GM18909 (cell line): ENCODE measurements around the gene MTUS2.

Source experiments
- ATAC-seq: cut with Tn5 transposase; IDR thresholded peaks from one replicate; pipeline ENCODE4 v1.9.1; 2021; ENCODE audit warnings: mild to moderate bottlenecking; ENCODE audit not compliant: unreplicated experiment, poor library complexity

MTUS2 gene

DNA sequence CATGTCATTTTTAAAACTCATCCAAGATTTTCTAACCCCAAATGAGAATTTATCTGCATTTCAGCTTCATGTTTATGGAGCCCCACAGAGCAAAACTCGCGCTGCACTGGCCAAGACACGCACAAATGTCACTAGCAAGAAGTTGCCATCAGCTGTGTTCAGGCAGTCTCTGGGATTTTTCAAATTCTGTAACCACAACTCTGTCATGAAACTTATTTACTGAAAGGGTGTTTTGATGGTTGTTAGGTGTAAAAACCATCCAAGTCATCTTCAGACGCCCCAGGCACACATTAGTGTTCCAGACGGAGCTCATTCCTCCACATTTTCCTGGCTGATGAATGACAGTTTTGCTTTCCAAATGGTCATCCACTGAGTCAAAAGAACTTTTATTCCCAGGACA, 712.0 kb downstream of the MTUS2 start:
- no peak for ATAC-seq

DNA sequence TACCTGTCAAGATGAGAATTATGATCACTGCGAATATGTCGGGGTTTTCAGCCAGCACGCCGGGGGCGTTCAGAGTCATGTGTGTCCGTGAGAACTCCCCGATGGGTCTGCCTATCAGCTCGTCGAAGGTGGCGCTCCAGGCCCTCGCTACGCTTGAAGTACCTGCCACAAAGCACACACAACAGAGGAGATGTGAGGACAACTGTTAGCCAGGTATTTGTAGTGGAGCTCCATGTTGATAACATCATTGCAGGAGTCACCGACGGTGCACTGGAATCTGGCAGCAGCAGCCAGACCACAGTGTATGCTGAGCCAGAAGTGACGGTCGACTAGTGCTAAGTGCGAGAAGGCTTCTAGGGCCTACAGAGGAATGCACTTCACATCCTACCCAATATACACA, 712.7 kb downstream of the MTUS2 start:
- no peak for ATAC-seq

DNA sequence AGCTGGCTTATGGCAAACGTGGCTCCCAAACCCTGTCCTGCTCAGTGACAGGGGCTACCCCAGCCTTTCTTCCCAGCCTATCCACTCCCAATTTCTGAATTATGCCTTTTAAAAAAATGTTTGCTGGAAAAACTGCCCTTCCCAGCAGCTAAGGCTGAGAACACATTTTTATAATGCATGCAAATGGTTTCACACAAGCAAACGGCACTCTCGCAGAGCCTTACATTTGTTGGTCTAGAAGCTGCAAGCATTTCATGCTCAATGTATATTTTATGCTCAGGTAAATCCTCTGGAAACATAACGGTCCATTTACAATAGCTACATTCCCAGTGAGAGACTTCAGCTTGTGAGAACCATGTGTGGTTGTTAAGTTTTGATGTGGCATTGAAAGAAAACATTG, 713.9 kb downstream of the MTUS2 start:
- no peak for ATAC-seq

DNA sequence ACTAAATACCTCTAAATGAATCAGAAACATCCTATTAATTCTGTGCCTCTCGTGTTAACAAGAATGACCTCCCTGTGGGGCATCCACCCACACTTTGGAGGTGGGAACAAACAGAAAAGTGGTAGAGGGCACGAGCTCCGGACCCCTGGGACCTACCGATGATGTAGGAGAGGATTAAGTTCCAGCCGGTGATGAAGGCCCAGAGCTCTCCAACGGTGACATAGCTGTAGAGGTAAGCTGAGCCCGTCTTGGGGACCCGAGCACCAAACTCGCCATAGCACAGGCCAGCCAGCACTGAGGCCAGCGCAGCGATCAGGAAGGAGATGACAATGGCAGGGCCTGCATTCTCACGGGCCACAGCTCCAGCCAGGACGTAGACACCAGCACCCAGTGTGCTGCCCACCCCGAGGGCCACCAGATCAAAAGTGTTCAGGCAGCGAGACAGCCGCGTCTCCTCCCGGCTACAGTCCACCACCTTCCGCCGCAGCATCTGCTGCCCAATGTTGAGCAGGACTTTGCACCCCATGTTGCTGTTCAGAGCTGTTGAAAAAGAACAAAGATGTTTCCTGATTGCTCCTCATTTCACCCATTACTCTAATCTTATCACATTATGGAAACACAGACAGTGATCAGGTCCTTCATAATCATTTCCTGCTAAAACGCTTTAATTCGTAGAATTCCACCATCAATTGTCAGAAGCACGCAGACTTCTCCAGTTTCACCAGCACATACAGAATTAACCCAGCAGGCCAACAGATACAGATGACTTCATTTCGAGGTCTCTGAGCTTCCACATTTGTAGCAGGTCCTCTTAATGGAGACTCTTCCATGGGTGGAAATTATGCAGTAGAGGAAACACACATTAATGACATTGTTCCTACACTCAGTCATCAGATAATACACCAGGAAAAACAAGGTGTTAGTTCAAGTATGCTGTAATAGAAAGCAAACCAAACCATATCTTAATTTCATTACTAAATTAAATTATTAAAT, 715.8 kb downstream of the MTUS2 start:
- ATAC-seq, result no peak

DNA sequence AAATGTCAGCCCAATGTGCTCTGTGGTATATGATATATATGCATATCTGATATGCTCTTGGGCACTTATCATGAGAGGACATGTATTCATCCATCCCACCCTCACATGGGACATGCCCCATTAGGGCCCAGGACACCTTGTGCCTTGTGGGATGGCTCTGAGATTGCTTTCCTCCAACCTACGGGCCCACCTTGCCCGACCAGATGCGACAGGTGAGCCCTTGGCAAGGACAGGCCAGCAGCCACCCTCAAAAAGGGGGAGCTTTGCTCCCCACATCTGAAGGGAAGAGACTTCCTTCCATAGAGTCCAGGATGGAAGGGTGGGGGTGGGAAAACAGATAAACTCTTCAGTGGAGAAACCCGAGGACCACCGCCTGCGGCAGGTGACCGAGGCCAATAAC, 716.7 kb downstream of the MTUS2 start:
- no peak for ATAC-seq

DNA sequence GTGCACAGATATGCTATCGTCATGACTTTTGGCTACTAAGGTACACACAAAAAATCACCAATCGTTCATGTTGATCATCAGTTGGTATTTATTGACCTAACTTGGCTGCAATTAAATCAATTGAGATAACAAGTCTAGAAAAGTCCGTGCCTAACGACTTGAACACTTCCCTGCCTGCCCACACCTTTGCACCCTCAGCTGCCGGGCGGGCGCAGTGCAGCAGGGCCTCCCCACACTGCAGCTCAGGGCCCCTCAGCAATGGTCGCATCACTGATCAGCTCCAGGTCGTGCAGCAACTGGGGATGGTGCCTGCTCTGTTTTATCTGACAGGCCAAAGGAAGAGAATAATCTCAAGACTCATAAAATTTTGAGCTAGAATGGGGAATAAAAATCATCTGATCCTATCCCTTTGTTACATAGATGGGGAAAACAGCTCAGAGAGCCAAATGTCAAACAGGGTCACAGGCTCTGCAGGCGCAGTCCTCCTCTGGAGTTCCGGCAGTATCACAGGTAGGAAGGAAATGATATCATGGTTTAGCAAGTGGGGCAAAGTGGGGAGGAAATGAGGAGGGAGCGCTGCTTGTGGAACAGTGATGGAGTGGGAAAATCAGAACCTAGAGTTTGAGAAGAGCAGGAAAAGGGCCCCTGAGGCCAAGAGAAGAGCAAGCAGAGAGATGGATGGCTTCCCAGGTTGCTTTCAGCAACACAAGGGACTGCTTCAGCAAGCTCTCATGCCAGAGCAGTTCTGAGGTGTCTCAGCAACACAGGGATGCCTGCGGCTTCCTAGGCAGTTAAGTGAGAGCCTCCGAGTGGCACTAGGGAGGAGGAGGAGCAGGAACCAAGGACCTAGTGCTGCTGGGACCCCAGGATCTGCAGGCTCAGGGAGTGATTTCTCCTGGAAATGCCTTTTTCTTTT, 717.9 kb downstream of the MTUS2 start:
- no peak for ATAC-seq

DNA sequence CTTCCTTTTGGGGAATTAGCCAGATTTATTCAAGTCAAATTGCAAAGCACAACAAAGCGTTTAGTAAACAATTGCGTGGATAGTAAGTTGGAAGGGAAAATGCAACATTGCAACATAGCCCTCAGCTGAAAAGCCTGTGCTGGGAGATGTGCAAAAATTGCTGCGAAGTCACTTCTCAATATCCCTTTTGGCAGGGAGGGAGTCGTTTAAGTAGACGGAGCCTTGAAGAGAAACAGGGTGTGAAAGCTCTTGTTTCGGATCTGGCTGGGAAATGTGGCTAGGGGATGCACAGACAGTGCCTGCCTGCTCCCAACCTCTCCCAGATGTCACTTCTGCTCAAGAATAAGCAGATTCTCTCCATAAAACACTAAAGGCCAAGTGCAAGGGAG, 718.5 kb downstream of the MTUS2 start:
- ATAC-seq, result no peak

- ATAC-seq, result no peak
These were observed 719.7 kb downstream of the MTUS2 start for GRCh38 chr13:29539856-29540255.

- ATAC-seq, result no peak
These were observed 720.2 kb downstream of the MTUS2 start for GRCh38 chr13:29540334-29540733.

DNA sequence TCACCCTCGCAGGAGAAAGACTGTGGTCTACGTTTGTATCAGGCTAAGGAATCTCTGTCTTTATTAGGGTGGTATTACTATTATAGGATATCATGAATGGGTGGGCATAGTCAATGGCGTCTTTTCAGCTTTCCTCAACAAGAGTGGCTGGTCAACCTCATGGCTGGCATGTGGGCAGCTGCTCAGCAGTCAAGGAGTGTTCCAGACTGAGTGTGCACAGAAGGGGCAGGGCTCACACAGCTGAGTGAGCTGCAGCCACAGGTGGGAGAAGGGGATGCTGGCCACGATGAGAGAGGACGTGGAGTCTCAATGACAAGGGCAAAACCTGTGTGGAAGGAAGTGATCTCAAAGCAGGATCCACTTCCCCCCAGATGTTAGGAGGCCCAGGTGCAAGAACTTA, 720.7 kb downstream of the MTUS2 start:
- ATAC-seq, result no peak

- no peak for ATAC-seq
These were observed 721.3 kb downstream of the MTUS2 start for GRCh38 chr13:29541400-29541799.

DNA sequence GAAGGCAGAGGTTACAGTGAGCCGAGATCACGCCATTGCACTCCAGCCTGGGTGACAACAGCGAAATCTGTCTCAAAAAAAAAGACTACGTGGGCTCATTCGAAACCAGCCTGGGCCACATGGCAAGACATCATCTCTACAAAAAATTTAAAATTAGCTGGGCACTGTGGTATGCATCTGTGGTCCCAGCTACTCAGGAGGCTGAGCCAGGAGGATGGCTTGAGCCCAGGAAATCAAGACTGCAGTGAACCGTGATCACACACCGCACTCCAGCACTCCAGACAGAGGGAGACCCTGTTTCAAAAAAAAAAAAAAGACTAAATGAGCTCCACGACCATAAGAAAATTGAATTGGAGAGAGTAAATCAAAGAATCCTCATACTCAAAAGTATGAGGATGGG, 722.2 kb downstream of the MTUS2 start:
- no peak for ATAC-seq

DNA sequence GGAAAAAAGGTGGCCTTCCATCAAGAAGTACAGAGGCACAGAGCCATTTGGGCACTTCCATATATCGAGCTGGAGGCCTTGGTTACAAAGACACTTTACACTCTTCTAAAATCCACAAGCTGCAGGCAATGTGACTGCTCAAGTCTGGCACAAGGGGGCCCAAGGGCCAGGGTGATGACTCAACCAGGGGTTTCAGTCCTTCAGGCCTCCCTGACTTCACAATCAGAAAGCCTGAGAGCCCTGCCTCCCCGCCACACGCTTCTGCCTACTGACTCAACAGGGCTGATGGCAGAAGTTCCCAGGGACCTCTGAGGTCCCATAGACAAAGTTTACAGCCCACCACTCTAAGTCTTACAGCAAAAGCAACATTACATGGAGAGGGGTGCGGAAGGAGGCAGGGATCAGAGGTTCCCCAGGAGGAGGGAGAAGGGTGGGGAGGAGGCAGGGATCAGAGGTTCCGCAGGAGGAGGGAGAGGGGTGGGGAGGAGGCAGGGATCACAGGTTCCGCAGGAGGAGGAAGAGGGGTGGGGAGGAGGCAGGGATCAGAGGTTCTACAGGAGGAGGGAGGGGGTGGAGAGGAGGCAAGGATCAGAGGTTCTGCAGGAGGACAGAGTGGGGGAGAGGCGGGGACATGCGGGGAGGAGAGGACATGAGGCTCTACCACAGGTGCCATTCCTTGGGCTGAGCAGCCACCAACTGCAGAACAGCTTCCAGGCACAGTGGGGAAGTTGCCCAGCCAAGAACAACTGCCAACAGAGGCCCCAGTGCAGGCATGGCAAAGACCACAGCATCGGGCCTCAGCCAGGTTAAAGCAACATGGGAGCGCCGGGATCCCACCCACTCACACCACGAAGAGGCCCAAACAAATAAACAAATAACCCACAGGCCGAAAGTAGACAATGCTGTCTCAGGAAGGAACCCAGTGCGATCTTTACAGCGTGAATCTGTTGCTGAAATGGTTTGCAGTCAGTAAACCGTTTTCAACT, 723.4 kb downstream of the MTUS2 start:
- ATAC-seq, result peak; percentile 98

GRCh38 chr13:29545988-29546387, 725.8 kb downstream of the MTUS2 start:
- no peak for ATAC-seq

DNA sequence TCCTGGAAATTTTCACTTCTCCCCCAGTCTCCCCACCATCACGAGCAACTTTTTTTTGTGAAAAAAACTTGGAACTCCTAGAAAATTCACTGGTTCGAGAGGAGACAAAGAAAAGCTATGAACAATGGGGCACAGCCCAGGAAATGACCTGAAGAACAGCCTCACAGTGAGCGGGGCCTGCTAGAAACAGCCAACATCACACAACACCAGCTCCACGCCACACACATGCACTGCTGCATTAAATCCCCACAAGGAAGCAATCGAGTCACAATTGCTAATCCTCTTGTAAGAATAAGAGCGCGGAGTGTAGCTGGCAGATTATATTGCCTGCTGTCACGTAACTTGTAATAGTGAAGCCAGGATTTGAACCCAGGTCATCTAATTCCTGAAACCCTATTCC, 726.5 kb downstream of the MTUS2 start:
- ATAC-seq, result no peak

DNA sequence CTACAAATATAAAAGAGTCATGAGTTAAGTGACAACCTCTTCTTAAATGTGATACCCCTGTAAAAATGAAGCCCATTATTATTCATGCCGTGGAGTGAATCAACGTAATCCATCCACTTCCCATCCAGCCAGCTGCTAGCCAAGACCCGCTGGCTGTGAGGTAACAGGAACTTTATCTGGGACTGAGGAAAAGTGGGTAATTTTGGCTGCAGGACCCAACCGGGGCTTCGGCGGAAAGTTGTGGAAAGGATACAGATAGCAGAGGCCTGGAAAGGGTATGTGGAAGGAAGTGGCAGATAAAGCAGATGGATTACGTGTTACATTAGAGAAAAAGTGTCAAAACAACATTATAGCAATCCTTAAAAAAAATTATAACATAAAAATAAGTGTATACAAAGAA, 727.0 kb downstream of the MTUS2 start:
- ATAC-seq, result no peak

DNA sequence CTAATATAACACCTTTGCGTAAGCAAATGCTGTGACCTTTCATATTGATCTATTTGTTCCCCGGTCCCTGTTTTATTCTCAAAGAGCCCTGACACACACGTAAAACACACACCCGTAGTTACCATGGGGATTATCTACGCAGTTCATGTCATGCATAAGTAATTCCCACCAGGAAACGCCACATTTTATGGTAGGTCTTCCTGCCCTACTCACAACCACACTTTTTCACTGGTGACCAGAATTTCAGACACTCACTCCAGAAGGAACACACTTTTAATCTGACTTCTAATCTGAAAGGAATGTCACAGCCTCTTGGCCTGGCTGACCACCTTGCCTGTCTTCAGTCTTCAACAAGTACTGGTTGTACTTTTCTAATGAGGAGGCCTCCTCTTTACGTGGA, 728.6 kb downstream of the MTUS2 start:
- no peak for ATAC-seq

DNA sequence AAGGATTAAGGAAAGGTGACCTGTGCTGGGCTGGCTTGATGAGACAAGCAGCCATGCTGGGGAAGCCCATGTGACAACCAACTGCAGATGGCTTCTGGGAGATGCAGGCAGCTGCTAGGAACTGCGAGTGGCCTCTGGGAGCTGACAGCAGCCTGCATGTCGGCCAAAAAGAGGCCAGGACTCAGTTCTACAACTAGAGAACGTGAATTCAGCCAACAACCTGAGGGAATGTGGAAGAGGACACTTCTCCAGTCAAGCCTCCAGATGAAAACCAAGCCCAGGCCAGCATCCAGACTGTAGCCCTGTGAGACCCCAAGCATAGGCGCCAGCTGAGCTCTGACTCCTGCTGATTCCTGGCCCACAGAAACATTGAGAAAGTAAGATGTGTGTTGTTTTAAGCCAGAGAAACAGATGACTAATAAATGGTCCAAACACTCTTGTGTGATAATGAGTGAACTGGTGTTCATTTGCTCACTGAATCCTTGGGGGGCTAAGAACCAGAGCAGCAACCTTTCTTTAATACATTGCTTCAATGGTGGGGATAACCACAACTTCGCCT, 730.4 kb downstream of the MTUS2 start:
- ATAC-seq, result no peak

GRCh38 chr13:29551214-29551613, 731.1 kb downstream of the MTUS2 start:
- ATAC-seq, result no peak
